ENCODE data around the gene BSN. TPM values are rescaled to one million over a fixed set of nuclear protein-coding genes. Genes with fewer than 3 reads are reported as not detected.

The BSN gene
- total and polyA plus RNA-seq, 8 donors: 0.56 to 1.6 (median 0.97) TPM

- TF ChIP-seq, protein P1, sequence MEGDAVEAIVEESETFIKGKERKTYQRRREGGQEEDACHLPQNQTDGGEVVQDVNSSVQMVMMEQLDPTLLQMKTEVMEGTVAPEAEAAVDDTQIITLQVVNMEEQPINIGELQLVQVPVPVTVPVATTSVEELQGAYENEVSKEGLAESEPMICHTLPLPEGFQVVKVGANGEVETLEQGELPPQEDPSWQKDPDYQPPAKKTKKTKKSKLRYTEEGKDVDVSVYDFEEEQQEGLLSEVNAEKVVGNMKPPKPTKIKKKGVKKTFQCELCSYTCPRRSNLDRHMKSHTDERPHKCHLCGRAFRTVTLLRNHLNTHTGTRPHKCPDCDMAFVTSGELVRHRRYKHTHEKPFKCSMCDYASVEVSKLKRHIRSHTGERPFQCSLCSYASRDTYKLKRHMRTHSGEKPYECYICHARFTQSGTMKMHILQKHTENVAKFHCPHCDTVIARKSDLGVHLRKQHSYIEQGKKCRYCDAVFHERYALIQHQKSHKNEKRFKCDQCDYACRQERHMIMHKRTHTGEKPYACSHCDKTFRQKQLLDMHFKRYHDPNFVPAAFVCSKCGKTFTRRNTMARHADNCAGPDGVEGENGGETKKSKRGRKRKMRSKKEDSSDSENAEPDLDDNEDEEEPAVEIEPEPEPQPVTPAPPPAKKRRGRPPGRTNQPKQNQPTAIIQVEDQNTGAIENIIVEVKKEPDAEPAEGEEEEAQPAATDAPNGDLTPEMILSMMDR (IDR thresholded peaks at IDR 0.05): no peak
- peak; percentile 59 to 85 (median 72) for ATAC-seq
- DNase-seq: no peak
- no peaks in the 10 kb centered on the region for H3K27me3 ChIP-seq
- H3K9me3 ChIP-seq: no peaks in the 10 kb centered on the region
- peaks cover 0 to 19% (median 6%) of the 10 kb centered on the region in 3 donors for H3K36me3 ChIP-seq
- FAIRE-seq: no peak
- peaks cover 17 to 19% (median 18%) of the 10 kb centered on the region in 3 donors for H3K4me1 ChIP-seq
- H3K27ac ChIP-seq: peak overlapping the region in 2 of 4 donors; percentile 39 to 42
- no peak overlapping the region for H3K4me3 ChIP-seq
- 51 to 63% methylated on average over 1 of the region's 1 CpG for WGBS, 2 donors
- intact Hi-C loops (cut with DNase I): loop anchor here in 1 of 3 donors (5.0 kb wide), 1 partner anchor 41 kb away; the partner anchor contains the start of gene DAG1
Measured at GRCh38 chr3:49512781-49513355, 41.4 kb upstream of the BSN start.

DNA sequence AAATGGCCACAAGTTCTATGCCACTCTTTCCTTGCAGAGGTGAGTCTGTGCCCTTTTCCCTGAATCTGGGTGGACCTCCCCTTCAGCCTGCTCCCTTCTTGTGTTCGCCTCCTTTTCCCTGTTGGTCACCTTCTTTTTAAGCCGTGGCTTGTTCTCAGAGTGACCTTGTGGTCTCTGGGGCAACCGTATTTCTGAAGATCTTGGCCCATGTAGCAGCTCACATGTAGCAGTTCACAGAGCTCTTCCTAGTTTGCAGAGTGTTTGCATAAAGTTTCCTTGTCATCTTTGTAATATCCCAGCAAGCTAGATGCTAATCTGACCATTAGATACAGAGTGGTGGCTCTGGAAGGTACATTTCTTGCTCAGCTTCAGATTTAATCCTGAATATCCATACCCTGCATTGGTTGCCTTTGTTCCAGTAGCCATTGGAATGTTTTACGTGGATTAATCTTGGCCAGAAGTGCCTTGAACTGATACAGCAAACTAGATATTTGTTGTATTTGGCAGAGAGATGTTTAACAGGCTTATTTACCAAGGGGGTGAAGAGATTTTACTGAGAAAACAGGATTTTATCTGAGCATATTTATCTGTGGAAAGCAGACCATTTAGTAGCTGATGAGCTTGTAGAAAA lies 40.7 kb upstream of the BSN start:
- Histone ChIP-seq H3K4me3 (no peak overlapping the region), H3K27ac (peak overlapping the region in 2 of 4 donors; percentile 28 to 42), H3K9me3 (no peaks in the 10 kb centered on the region), H3K36me3 (peaks cover 0 to 19% (median 6%) of the 10 kb centered on the region in 3 donors), H3K4me1 (peaks cover 16 to 18% (median 18%) of the 10 kb centered on the region in 3 donors), H3K27me3 (no peaks in the 10 kb centered on the region)
- 31 to 45% methylated on average over 4 of the region's 4 CpGs for WGBS, 2 donors
- FAIRE-seq (no peak), ATAC-seq (peak; percentile 33 to 59 (median 52)), DNase-seq (no peak)
- intact Hi-C loops (cut with DNase I): loop anchor here in 1 of 3 donors (5.0 kb wide), 1 partner anchor 41 kb away; the partner anchor contains the start of gene DAG1
- TF ChIP-seq, protein P1 (IDR thresholded peaks at IDR 0.05): no peak

GRCh38 chr3:49518016-49518415 lies 36.3 kb upstream of the BSN start:
- WGBS, 2 donors: 79 to 89% methylated on average over 3 of the region's 3 CpGs

DNA sequence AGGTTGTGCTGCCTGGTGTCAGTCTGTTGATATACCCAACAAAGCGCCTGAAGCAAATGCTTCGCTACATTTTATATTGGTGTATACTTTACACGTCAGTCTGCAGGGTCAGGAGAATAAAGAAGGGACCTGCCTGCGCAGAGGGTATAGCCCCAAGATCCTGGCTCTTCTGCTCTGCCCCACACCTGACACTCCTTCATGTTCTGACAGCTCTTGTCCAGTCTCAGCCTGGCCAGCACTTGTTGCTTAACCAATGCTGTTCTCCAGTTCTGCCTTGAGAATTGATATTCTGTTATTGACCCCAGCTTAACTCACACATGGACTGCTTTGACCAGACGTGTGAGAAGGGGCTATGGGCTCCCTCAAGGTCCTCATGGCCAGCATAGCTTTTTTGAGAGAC lies 35.8 kb upstream of the BSN start:
- FAIRE-seq (no peak), DNase-seq (no peak)
- TF ChIP-seq, protein P1 (IDR thresholded peaks at IDR 0.05): no peak

More at GRCh38 chr3:49518016-49518415, 36.3 kb upstream of the BSN start:
- ATAC-seq (no peak), DNase-seq (no peak), FAIRE-seq (no peak)
- Histone ChIP-seq H3K9me3 (no peaks in the 10 kb centered on the region), H3K27ac (no peak overlapping the region), H3K4me1 (peaks cover 9 to 10% (median 10%) of the 10 kb centered on the region in 3 donors), H3K4me3 (no peak overlapping the region), H3K27me3 (no peaks in the 10 kb centered on the region), H3K36me3 (no peaks in the 10 kb centered on the region)
- intact Hi-C loops (cut with DNase I): no loop called here
- TF ChIP-seq, protein P1 (IDR thresholded peaks at IDR 0.05): no peak

GRCh38 chr3:49519296-49519695 lies 35.0 kb upstream of the BSN start:
- WGBS, 2 donors: 66 to 75% methylated on average over 6 of the region's 6 CpGs
- no peaks in the 10 kb centered on the region for H3K36me3 ChIP-seq
- DNase-seq (no peak), ATAC-seq (no peak), FAIRE-seq (no peak)
- peaks cover 5 to 13% (median 8%) of the 10 kb centered on the region in 3 donors for H3K4me1 ChIP-seq
- intact Hi-C loops (cut with DNase I): no loop called here
- no peak overlapping the region for H3K4me3 ChIP-seq
- TF ChIP-seq, protein P1 (IDR thresholded peaks at IDR 0.05): no peak
- no peaks in the 10 kb centered on the region for H3K27me3 ChIP-seq
- H3K9me3 ChIP-seq: no peaks in the 10 kb centered on the region
- H3K27ac ChIP-seq: no peak overlapping the region

More for the DNA sequence above, 35.8 kb upstream of the BSN start:
- Histone ChIP-seq H3K9me3 (no peaks in the 10 kb centered on the region), H3K27me3 (no peaks in the 10 kb centered on the region), H3K36me3 (no peaks in the 10 kb centered on the region), H3K4me1 (peaks cover 5 to 8% (median 6%) of the 10 kb centered on the region in 3 donors), H3K27ac (peak overlapping the region in 1 of 4 donors; percentile 12), H3K4me3 (no peak overlapping the region)
- no peak for ATAC-seq
- intact Hi-C loops (cut with DNase I): no loop called here
- 87 to 91% methylated on average over 5 of the region's 5 CpGs for WGBS, 2 donors
